DOHH2 (cell line): Measurements from ENCODE around the gene TSNAXIP1.

Source experiments
- H3F3A ChIP-seq: fragments of 200-600 bp; sonication (generic), shearing (Covaris generic); 2 replicates; pipeline ENCODE4 v1.6.0; 2016; ENCODE audit warnings: antibody characterized with exemption, mild to moderate bottlenecking; ENCODE audit not compliant: control insufficient read depth, insufficient read depth
- H3K27ac ChIP-seq: fragments of 200-600 bp; sonication (generic); 2 replicates; pipeline ENCODE4 v1.5.1; 2014; ENCODE audit warnings: low read depth, mild to moderate bottlenecking, low read length, moderate library complexity
- H3K27me3 ChIP-seq: fragments of 200-600 bp; sonication (generic); 2 replicates; pipeline ENCODE4 v1.6.1; 2014; ENCODE audit warnings: mild to moderate bottlenecking, low read length, mixed read lengths; ENCODE audit not compliant: control insufficient read depth
- H3K36me3 ChIP-seq: fragments of 200-600 bp; sonication (generic); 2 replicates; pipeline ENCODE4 v1.6.1; 2014; ENCODE audit warnings: mild to moderate bottlenecking, low read length, moderate library complexity, mixed read lengths; ENCODE audit not compliant: control insufficient read depth
- H3K4me1 ChIP-seq: fragments of 200-600 bp; sonication (generic); 2 replicates; pipeline ENCODE4 v1.6.1; 2014; ENCODE audit warnings: mild to moderate bottlenecking, low read length, mixed read lengths; ENCODE audit not compliant: control insufficient read depth
- H3K4me2 ChIP-seq: fragments of 200-600 bp; sonication (generic); 2 replicates; pipeline ENCODE4 v1.6.0; 2014; ENCODE audit warnings: mild to moderate bottlenecking, low read length, moderate library complexity
- H3K4me3 ChIP-seq: fragments of 200-600 bp; sonication (generic); 2 replicates; pipeline ENCODE4 v1.5.1; 2014; ENCODE audit warnings: mild to moderate bottlenecking, low read length, mixed read lengths
- H3K79me2 ChIP-seq: fragments of 200-600 bp; sonication (generic); 2 replicates; pipeline ENCODE4 v1.6.1; 2014; ENCODE audit warnings: mild to moderate bottlenecking, low read length, mixed read lengths; ENCODE audit not compliant: control insufficient read depth
- H3K9me2 ChIP-seq: fragments of 200-600 bp; sonication (generic); replicated peaks from 2 replicates; pipeline ENCODE4 v1.6.1; 2014; ENCODE audit warnings: mild to moderate bottlenecking, low read length, mixed read lengths; ENCODE audit not compliant: control insufficient read depth
- H3K9me3 ChIP-seq: fragments of 200-600 bp; sonication (generic); 2 replicates; pipeline ENCODE4 v1.6.1; 2014; ENCODE audit warnings: antibody characterized with exemption, low read length, mixed read lengths; ENCODE audit not compliant: control insufficient read depth, insufficient read depth
- H4K20me1 ChIP-seq: fragments of 200-600 bp; sonication (generic); 2 replicates; pipeline ENCODE4 v1.6.0; 2014; ENCODE audit warnings: low read depth, mild to moderate bottlenecking, antibody characterized with exemption, low read length, moderate library complexity; ENCODE audit not compliant: control insufficient read depth, insufficient read depth
- CTCF ChIP-seq: fragments of 200-600 bp; sonication (generic); IDR thresholded peaks from one replicate; pipeline ENCODE4 v1.5.1; 2014; ENCODE audit warnings: antibody characterized with exemption, mild to moderate bottlenecking, low read depth, low read length; ENCODE audit not compliant: poor library complexity, severe bottlenecking
- EZH2phosphoT487 ChIP-seq: fragments of 200-600 bp; sonication (generic); IDR thresholded peaks from 2 replicates; pipeline ENCODE4 v1.6.1; 2017; ENCODE audit warnings: borderline replicate concordance, mild to moderate bottlenecking, antibody characterized with exemption, low read length, moderate library complexity, mixed read lengths

TSNAXIP1 gene

GRCh38 chr16:67764158-67764667 is 42.5 kb upstream of the TSNAXIP1 start:
- no peak overlapping the region for H3K4me2 ChIP-seq
- no peaks in the 10 kb centered on the region for H3K79me2 ChIP-seq
- no peak for TF ChIP-seq CTCF
- no peak for TF ChIP-seq EZH2phosphoT487
- no peaks in the 10 kb centered on the region for H3K9me2 ChIP-seq
- H3K4me3 ChIP-seq = no peak overlapping the region
- no peak overlapping the region for H3K27ac ChIP-seq
- H3K36me3 ChIP-seq = no peaks in the 10 kb centered on the region
- no peaks in the 10 kb centered on the region for H3K27me3 ChIP-seq
- H4K20me1 ChIP-seq = no peaks in the 10 kb centered on the region
- H3K9me3 ChIP-seq = no peaks in the 10 kb centered on the region
- no peaks in the 10 kb centered on the region for H3F3A ChIP-seq
- no peaks in the 10 kb centered on the region for H3K4me1 ChIP-seq

- Histone ChIP-seq H3K79me2 (no peaks in the 10 kb centered on the region), H3K27me3 (no peaks in the 10 kb centered on the region), H3K4me1 (no peaks in the 10 kb centered on the region), H3K27ac (no peak overlapping the region), H4K20me1 (no peaks in the 10 kb centered on the region), H3K9me2 (no peaks in the 10 kb centered on the region), H3F3A (0 out of 2 replicates have a peak, but pooled peaks cover 3% of the 10 kb centered on the region), H3K9me3 (no peaks in the 10 kb centered on the region), H3K36me3 (peaks cover 5% of the 10 kb centered on the region; the same call in 1 of the 2 replicates), H3K4me3 (no peak overlapping the region), H3K4me2 (no peak overlapping the region)
- TF ChIP-seq CTCF (no peak), EZH2phosphoT487 (no peak)
Measured at GRCh38 chr16:67766291-67766690, 40.4 kb upstream of the TSNAXIP1 start.

GRCh38 chr16:67767953-67768352 is 38.7 kb upstream of the TSNAXIP1 start:
- Histone ChIP-seq H3K4me1 (no peaks in the 10 kb centered on the region), H3K4me3 (no peak overlapping the region), H3K9me2 (no peaks in the 10 kb centered on the region), H3K27ac (no peak overlapping the region), H3K9me3 (no peaks in the 10 kb centered on the region), H3K27me3 (no peaks in the 10 kb centered on the region), H3K4me2 (no peak overlapping the region), H4K20me1 (no peaks in the 10 kb centered on the region), H3K36me3 (peaks cover 5% of the 10 kb centered on the region; the same call in 1 of the 2 replicates), H3K79me2 (no peaks in the 10 kb centered on the region), H3F3A (0 out of 2 replicates have a peak, but pooled peaks cover 3% of the 10 kb centered on the region)
- TF ChIP-seq EZH2phosphoT487 (no peak), CTCF (no peak)
